SK-N-SH (cell line): Measurements from ENCODE around the gene LHX6.

ENCODE experiments used
- RCOR1 ChIP-seq: fragments of 150-350 bp; IDR thresholded peaks from 2 replicates; pipeline ENCODE4 v1.6.1; 2017; ENCODE audit warnings: antibody characterized with exemption, low read length
- TF ChIP-seq, protein P1 (sequence below): fragments of 200-600 bp; sonication (generic); IDR thresholded peaks from 2 replicates; pipeline ENCODE4 v1.6.1; 2017; ENCODE audit warnings: antibody characterized with exemption, mild to moderate bottlenecking, moderate library complexity

- TF ChIP-seq, protein P1, sequence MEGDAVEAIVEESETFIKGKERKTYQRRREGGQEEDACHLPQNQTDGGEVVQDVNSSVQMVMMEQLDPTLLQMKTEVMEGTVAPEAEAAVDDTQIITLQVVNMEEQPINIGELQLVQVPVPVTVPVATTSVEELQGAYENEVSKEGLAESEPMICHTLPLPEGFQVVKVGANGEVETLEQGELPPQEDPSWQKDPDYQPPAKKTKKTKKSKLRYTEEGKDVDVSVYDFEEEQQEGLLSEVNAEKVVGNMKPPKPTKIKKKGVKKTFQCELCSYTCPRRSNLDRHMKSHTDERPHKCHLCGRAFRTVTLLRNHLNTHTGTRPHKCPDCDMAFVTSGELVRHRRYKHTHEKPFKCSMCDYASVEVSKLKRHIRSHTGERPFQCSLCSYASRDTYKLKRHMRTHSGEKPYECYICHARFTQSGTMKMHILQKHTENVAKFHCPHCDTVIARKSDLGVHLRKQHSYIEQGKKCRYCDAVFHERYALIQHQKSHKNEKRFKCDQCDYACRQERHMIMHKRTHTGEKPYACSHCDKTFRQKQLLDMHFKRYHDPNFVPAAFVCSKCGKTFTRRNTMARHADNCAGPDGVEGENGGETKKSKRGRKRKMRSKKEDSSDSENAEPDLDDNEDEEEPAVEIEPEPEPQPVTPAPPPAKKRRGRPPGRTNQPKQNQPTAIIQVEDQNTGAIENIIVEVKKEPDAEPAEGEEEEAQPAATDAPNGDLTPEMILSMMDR: no peak
- TF ChIP-seq RCOR1: no peak
Measured at GRCh38 chr9:122192914-122193525, 35.7 kb downstream of the LHX6 start.
